HEK293 (cell line): ENCODE results near the gene DOCK4.

Experiments used
- CTCF ChIA-PET: fragments of 350-600 bp; formaldehyde crosslinking; extraction: SDS; loops from one replicate; lab custom pipeline; 2021; ENCODE audit warnings: antibody characterized with exemption; lab: Yijun Ruan, JAX
- POLR2A ChIA-PET: fragments of 300-600 bp; formaldehyde crosslinking; extraction: SDS; loops from one replicate; lab custom pipeline; 2020; ENCODE audit warnings: antibody characterized with exemption, inconsistent platforms; lab: Yijun Ruan, JAX
- H3K27ac ChIP-seq: fragments of 200-500 bp; sonication (Bioruptor generic); 2 replicates; pipeline ENCODE4 v1.5.1; 2014; ENCODE audit warnings: low read depth, low read length, control low read depth, inconsistent platforms; ENCODE audit errors: extremely low read depth
- H3K36me3 ChIP-seq, 2 experiments: fragments of 200-500 bp in 1 of 2; sonication (Bioruptor generic) in 1 of 2; 1 replicate in 1 of 2; 2 replicates in 1 of 2; pipeline ENCODE4 v1.5.1; 2014 to 2017; ENCODE audit warnings: inconsistent platforms in 2 of 2, low read length in 2 of 2; ENCODE audit not compliant: control insufficient read depth in 2 of 2, insufficient read depth in 1 of 2
- H3K4me1 ChIP-seq: fragments of 200-500 bp; sonication (Bioruptor generic); 2 replicates; pipeline ENCODE4 v1.5.1; 2014; ENCODE audit warnings: mild to moderate bottlenecking, low read length, inconsistent platforms; ENCODE audit not compliant: control insufficient read depth, insufficient read depth
- H3K4me3 ChIP-seq: 2 replicates; pipeline ENCODE4 v1.5.1; 2011; ENCODE audit warnings: low read depth, mild to moderate bottlenecking, control low read depth, low read length, moderate library complexity
- H3K9me3 ChIP-seq: fragments of 200-500 bp; sonication (Bioruptor generic); 2 replicates; pipeline ENCODE4 v1.5.1; 2014; ENCODE audit warnings: low read depth, low read length, inconsistent platforms; ENCODE audit not compliant: control insufficient read depth, insufficient read depth
- GFI1B ChIP-seq: fragments of 450-650 bp; formaldehyde crosslinking; IDR thresholded peaks from 2 replicates; pipeline ENCODE4 v1.5.1; 2016; ENCODE audit warnings: missing biosample characterization, missing genetic modification characterization
- ZBTB6 ChIP-seq: fragments of 450-650 bp; formaldehyde crosslinking; IDR thresholded peaks from 2 replicates; pipeline ENCODE4 v1.5.1; 2017; ENCODE audit warnings: missing biosample characterization, missing genetic modification characterization
- ZNF146 ChIP-seq: fragments of 450-650 bp; formaldehyde crosslinking; IDR thresholded peaks from 2 replicates; pipeline ENCODE4 v1.5.1; 2016; ENCODE audit warnings: missing biosample characterization, missing genetic modification characterization
- ZNF23 ChIP-seq: fragments of 450-650 bp; formaldehyde crosslinking; IDR thresholded peaks from 2 replicates; pipeline ENCODE4 v1.5.1; 2016; ENCODE audit warnings: missing biosample characterization, missing genetic modification characterization, borderline replicate concordance
- ZNF433 ChIP-seq: fragments of 450-650 bp; formaldehyde crosslinking; IDR thresholded peaks from 2 replicates; pipeline ENCODE4 v1.5.1; 2016; ENCODE audit warnings: missing biosample characterization, missing genetic modification characterization, low read depth
- ZNF521 ChIP-seq: fragments of 450-650 bp; formaldehyde crosslinking; IDR thresholded peaks from 2 replicates; pipeline ENCODE4 v1.5.1; 2017; ENCODE audit warnings: missing biosample characterization, mild to moderate bottlenecking, missing genetic modification characterization
- ZNF654 ChIP-seq: fragments of 450-650 bp; formaldehyde crosslinking; IDR thresholded peaks from 2 replicates; pipeline ENCODE4 v1.5.1; 2016; ENCODE audit warnings: low read depth, missing biosample characterization, missing genetic modification characterization
- ZNF660 ChIP-seq: fragments of 450-650 bp; IDR thresholded peaks from 2 replicates; pipeline ENCODE4 v1.5.1; 2018; ENCODE audit warnings: missing biosample characterization, mild to moderate bottlenecking, missing genetic modification characterization
- TF ChIP-seq, protein P1 (sequence below): fragments of 450-650 bp; formaldehyde crosslinking; IDR thresholded peaks from 2 replicates; pipeline ENCODE4 v1.5.1; 2016; ENCODE audit warnings: missing biosample characterization, missing genetic modification characterization
- TF ChIP-seq, protein P2 (sequence below): fragments of 450-650 bp; formaldehyde crosslinking; IDR thresholded peaks from 2 replicates; pipeline ENCODE4 v1.5.1; 2016; ENCODE audit warnings: missing biosample characterization, missing genetic modification characterization, borderline replicate concordance
- TF ChIP-seq, protein P3 (sequence below): fragments of 450-650 bp; formaldehyde crosslinking; IDR thresholded peaks from 2 replicates; pipeline ENCODE4 v1.5.1; 2017; ENCODE audit warnings: missing biosample characterization, mild to moderate bottlenecking, missing genetic modification characterization, moderate library complexity

Gene DOCK4

GRCh38 chr7:111735661-111736551 is 470.3 kb downstream of the DOCK4 start (continued):
- TF ChIP-seq, protein P1, sequence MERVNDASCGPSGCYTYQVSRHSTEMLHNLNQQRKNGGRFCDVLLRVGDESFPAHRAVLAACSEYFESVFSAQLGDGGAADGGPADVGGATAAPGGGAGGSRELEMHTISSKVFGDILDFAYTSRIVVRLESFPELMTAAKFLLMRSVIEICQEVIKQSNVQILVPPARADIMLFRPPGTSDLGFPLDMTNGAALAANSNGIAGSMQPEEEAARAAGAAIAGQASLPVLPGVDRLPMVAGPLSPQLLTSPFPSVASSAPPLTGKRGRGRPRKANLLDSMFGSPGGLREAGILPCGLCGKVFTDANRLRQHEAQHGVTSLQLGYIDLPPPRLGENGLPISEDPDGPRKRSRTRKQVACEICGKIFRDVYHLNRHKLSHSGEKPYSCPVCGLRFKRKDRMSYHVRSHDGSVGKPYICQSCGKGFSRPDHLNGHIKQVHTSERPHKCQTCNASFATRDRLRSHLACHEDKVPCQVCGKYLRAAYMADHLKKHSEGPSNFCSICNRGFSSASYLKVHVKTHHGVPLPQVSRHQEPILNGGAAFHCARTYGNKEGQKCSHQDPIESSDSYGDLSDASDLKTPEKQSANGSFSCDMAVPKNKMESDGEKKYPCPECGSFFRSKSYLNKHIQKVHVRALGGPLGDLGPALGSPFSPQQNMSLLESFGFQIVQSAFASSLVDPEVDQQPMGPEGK (tag by site-specific recombination) = no peak
- TF ChIP-seq ZNF660 = peak; percentile 92
- no peak for TF ChIP-seq ZBTB6 (tag by site-specific recombination)
- peak; percentile 86 for TF ChIP-seq ZNF654 (tag by site-specific recombination)
- TF ChIP-seq, protein P2, sequence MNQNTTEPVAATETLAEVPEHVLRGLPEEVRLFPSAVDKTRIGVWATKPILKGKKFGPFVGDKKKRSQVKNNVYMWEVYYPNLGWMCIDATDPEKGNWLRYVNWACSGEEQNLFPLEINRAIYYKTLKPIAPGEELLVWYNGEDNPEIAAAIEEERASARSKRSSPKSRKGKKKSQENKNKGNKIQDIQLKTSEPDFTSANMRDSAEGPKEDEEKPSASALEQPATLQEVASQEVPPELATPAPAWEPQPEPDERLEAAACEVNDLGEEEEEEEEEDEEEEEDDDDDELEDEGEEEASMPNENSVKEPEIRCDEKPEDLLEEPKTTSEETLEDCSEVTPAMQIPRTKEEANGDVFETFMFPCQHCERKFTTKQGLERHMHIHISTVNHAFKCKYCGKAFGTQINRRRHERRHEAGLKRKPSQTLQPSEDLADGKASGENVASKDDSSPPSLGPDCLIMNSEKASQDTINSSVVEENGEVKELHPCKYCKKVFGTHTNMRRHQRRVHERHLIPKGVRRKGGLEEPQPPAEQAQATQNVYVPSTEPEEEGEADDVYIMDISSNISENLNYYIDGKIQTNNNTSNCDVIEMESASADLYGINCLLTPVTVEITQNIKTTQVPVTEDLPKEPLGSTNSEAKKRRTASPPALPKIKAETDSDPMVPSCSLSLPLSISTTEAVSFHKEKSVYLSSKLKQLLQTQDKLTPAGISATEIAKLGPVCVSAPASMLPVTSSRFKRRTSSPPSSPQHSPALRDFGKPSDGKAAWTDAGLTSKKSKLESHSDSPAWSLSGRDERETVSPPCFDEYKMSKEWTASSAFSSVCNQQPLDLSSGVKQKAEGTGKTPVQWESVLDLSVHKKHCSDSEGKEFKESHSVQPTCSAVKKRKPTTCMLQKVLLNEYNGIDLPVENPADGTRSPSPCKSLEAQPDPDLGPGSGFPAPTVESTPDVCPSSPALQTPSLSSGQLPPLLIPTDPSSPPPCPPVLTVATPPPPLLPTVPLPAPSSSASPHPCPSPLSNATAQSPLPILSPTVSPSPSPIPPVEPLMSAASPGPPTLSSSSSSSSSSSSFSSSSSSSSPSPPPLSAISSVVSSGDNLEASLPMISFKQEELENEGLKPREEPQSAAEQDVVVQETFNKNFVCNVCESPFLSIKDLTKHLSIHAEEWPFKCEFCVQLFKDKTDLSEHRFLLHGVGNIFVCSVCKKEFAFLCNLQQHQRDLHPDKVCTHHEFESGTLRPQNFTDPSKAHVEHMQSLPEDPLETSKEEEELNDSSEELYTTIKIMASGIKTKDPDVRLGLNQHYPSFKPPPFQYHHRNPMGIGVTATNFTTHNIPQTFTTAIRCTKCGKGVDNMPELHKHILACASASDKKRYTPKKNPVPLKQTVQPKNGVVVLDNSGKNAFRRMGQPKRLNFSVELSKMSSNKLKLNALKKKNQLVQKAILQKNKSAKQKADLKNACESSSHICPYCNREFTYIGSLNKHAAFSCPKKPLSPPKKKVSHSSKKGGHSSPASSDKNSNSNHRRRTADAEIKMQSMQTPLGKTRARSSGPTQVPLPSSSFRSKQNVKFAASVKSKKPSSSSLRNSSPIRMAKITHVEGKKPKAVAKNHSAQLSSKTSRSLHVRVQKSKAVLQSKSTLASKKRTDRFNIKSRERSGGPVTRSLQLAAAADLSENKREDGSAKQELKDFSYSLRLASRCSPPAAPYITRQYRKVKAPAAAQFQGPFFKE (tag by site-specific recombination) = no peak
- TF ChIP-seq GFI1B (tag by site-specific recombination) = peak; percentile 46; the same call in 1 of the 2 replicates

- no peaks in the 10 kb centered on the region; a peak in 1 of 3 replicates for H3K36me3 ChIP-seq
- no peaks in the 10 kb centered on the region for H3K4me1 ChIP-seq
- H3K4me3 ChIP-seq = no peak overlapping the region
- CTCF ChIA-PET = interaction anchor here (0.6 to 1.7 kb wide), 5 partner anchors 8 to 585 kb away, joined by 3 to 6 read pairs (median 3); no protein-coding TSS in a partner anchor
- no peak overlapping the region for H3K27ac ChIP-seq
- POLR2A ChIA-PET = no interaction called here
- H3K9me3 ChIP-seq = no peaks in the 10 kb centered on the region
- TF ChIP-seq, protein P3, sequence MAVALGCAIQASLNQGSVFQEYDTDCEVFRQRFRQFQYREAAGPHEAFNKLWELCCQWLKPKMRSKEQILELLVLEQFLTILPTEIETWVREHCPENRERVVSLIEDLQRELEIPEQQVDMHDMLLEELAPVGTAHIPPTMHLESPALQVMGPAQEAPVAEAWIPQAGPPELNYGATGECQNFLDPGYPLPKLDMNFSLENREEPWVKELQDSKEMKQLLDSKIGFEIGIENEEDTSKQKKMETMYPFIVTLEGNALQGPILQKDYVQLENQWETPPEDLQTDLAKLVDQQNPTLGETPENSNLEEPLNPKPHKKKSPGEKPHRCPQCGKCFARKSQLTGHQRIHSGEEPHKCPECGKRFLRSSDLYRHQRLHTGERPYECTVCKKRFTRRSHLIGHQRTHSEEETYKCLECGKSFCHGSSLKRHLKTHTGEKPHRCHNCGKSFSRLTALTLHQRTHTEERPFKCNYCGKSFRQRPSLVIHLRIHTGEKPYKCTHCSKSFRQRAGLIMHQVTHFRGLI (tag by site-specific recombination) = no peak
- TF ChIP-seq ZNF521 (tag by site-specific recombination) = no peak
- TF ChIP-seq ZNF23 = no peak
- no peak for TF ChIP-seq ZNF146 (tag by site-specific recombination)
- no peak for TF ChIP-seq ZNF433
Observed at GRCh38 chr7:111734954-111735660, 471.1 kb downstream of the DOCK4 start.
